ENCODE results near the gene TAF11. TPM values are rescaled to one million over a fixed set of nuclear protein-coding genes. Genes with fewer than 3 reads are reported as not detected.

The TAF11 gene
- total RNA-seq, 2 donors from 2014 or later = 17.1 to 19.0 TPM

DNA sequence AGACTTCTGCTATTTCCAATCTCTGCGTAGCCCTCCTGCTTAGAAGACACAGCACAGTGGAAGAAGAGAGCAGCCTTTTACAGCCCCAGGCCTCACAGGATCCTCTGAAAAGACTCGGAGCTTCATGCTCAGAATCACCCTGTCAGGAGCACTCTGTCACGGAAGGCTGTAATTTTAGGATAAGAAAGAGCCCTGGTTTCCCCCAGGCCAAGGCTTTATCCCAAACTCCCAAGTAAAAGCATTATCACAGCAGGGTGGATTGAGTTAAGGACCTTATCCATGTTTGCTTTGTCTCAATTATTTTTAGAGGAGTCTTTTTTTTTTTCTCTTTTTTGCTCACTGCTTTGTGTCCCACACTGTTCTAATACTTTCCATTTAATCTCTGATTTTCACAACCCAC is 40.4 kb upstream of the TAF11 start:
- no peaks in the 10 kb centered on the region for H3K27me3 ChIP-seq
- H3K4me3 ChIP-seq = no peak overlapping the region
- no peak for DNase-seq (ENCODE audit: low spot score)
- peak overlapping the region in 1 of 2 donors; percentile 27 for H3K27ac ChIP-seq
- TF ChIP-seq, protein P1, sequence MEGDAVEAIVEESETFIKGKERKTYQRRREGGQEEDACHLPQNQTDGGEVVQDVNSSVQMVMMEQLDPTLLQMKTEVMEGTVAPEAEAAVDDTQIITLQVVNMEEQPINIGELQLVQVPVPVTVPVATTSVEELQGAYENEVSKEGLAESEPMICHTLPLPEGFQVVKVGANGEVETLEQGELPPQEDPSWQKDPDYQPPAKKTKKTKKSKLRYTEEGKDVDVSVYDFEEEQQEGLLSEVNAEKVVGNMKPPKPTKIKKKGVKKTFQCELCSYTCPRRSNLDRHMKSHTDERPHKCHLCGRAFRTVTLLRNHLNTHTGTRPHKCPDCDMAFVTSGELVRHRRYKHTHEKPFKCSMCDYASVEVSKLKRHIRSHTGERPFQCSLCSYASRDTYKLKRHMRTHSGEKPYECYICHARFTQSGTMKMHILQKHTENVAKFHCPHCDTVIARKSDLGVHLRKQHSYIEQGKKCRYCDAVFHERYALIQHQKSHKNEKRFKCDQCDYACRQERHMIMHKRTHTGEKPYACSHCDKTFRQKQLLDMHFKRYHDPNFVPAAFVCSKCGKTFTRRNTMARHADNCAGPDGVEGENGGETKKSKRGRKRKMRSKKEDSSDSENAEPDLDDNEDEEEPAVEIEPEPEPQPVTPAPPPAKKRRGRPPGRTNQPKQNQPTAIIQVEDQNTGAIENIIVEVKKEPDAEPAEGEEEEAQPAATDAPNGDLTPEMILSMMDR (IDR thresholded peaks at IDR 0.05) = no peak
- H3K4me1 ChIP-seq = peaks cover 0 to 15% of the 10 kb centered on the region in 2 donors
- H3K36me3 ChIP-seq = no peaks in the 10 kb centered on the region
- no peaks in the 10 kb centered on the region for H3K9me3 ChIP-seq

DNA sequence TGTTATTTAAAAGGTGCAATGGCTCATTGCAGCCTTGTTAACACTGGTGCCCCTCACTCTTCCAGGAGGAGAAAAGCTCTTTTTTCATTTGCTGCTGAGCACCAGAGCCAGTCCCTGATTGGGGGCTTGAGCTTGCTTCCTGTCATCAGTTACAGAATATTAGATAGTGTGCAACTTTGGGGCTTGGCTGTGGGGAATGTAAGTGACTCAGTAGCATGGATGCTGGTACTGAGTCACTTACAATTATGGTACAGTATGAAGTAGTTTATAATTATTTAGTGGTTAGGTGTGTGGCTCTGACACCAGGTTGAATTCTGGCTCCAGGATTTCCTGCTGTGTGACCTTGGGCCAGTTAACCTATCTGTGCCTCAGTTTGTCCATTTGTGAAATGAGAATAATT is 38.8 kb upstream of the TAF11 start:
- H3K27ac ChIP-seq = no peak overlapping the region
- no peak for DNase-seq (ENCODE audit: low spot score)
- no peaks in the 10 kb centered on the region for H3K36me3 ChIP-seq
- H3K4me1 ChIP-seq = peaks cover 0 to 15% of the 10 kb centered on the region in 2 donors
- no peaks in the 10 kb centered on the region for H3K9me3 ChIP-seq
- TF ChIP-seq, protein P1 (IDR thresholded peaks at IDR 0.05) = no peak
- no peaks in the 10 kb centered on the region for H3K27me3 ChIP-seq
- no peak overlapping the region for H3K4me3 ChIP-seq

DNA sequence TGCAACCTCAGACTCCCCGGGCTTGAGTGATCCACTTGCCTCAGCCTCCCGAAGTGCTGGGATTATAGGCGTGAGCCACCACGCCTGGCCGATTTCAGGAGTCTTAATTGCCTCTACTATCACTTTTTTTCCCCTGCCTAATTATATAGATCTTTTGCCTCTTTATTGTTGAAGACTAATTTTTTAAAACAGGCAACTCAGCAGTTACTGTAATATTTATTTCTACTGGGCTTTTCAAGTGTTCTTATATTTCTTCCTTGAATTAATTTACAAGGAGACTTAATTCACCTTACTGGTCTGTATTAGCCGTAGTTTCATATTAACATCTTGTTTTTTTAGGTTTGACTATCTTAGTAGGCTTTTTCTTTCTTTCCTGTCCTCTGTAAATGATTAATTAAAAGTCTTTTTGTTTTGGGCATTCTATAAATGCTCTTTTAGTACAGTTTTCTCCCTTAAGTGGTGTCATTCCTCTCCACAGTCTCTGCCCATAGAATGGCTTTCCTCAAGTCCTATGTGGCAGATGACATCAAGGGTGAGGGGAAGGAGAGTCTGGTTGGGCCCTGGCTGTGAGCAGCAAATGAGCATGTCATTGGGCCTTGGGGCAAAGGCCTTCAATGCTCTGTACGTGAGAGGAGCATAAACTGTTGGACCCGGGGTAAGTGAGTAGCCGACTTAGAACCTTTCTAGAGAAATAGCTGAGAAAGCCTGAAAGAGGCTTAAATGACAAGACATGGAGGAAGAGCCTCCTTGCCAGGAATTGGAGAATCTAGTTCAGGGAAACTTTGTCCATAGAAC is 37.2 kb upstream of the TAF11 start:
- H3K9me3 ChIP-seq = no peaks in the 10 kb centered on the region
- peaks cover 0 to 11% of the 10 kb centered on the region in 2 donors for H3K4me1 ChIP-seq
- no peaks in the 10 kb centered on the region for H3K36me3 ChIP-seq
- H3K4me3 ChIP-seq = no peak overlapping the region
- no peak overlapping the region for H3K27ac ChIP-seq
- TF ChIP-seq, protein P1 (IDR thresholded peaks at IDR 0.05) = no peak
- DNase-seq (ENCODE audit: low spot score) = no peak
- H3K27me3 ChIP-seq = no peaks in the 10 kb centered on the region

DNA sequence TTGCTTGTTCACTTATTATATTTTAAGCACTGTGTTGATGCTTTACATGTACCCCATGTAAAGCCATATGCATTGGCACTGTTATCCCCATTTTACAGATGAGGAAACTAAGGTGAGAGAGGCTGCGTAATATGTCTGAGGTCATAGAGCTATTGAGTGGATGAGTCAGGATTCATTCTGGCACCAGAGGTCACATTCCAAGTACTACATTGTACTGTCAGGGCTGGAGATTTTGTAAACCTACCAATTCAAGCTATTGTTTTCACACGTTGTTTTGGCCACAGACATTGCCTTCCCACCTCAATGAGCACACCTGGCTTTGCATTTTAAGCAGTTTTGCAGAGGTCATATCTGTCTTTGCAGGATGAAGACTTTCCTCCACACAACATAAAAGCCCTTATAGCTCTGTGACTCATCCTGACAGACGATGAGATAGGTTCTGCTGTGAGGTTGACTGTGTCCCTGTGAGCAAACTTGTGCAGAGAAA is 34.4 kb upstream of the TAF11 start:
- Histone ChIP-seq H3K9me3 (no peaks in the 10 kb centered on the region), H3K27me3 (no peaks in the 10 kb centered on the region), H3K4me1 (peaks cover 0 to 26% of the 10 kb centered on the region in 2 donors), H3K36me3 (no peaks in the 10 kb centered on the region), H3K4me3 (no peak overlapping the region), H3K27ac (no peak overlapping the region)
- no peak for DNase-seq (ENCODE audit: low spot score)
- TF ChIP-seq, protein P1 (IDR thresholded peaks at IDR 0.05) = no peak

DNA sequence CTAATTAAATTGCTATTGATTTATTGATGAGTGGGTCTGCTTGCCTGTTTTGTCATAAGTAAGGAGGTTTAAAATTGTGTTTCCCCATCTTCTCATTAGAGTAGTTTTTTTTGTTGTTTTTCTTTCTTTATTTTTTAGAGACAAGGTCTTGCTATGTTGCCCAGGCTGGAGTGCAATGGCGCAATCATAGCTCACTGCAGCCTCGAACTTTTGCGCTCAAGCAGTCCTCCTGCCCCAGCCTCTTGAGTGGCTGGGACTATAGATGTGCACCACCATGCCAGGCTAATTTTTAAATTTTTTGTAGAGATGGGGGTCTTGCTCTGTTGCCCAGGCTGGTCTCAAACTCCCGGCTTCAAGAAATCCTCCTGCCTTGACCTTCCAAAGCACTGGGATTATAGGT is 32.3 kb upstream of the TAF11 start:
- H3K4me1 ChIP-seq = peaks cover 0 to 41% of the 10 kb centered on the region in 2 donors
- no peak for DNase-seq (ENCODE audit: low spot score)

More for the DNA sequence above, 32.3 kb upstream of the TAF11 start:
- no peaks in the 10 kb centered on the region for H3K36me3 ChIP-seq
- no peak overlapping the region for H3K27ac ChIP-seq
- H3K27me3 ChIP-seq = no peaks in the 10 kb centered on the region
- TF ChIP-seq, protein P1 (IDR thresholded peaks at IDR 0.05) = no peak
- H3K9me3 ChIP-seq = no peaks in the 10 kb centered on the region
- no peak overlapping the region for H3K4me3 ChIP-seq

Data from right atrium auricular region (tissue), 2 donors.